Vagina (tissue), 2 donors: Measurements from ENCODE around the gene OR4X1.

Source experiments
- CTCF ChIP-seq, 3 experiments: fragments of 450-650 bp in 2 of 3; fragments of 200-600 bp in 1 of 3; sonication (generic) in 1 of 3; IDR thresholded peaks; one replicate each; pipeline ENCODE4 v1.5.1; 2017 to 2019; ENCODE audit warnings: antibody characterized with exemption in 3 of 3, mild to moderate bottlenecking in 2 of 3, moderate library complexity in 2 of 3
- POLR2A ChIP-seq, 2 donors: fragments of 450-650 bp; IDR thresholded peaks; one replicate each; pipeline ENCODE4 v1.6.1; 2017; ENCODE audit warnings: antibody characterized with exemption in 2 of 2, mild to moderate bottlenecking in 2 of 2, moderate library complexity in 2 of 2

GRCh38 chr11:48263423-48263911 is at the start of gene OR4X1:
- TF ChIP-seq CTCF (IDR thresholded peaks at IDR 0.05), result no peak
- TF ChIP-seq POLR2A (IDR thresholded peaks at IDR 0.05), result no peak
